H1 (cell line): ENCODE results near the gene VMP1. TPM values are rescaled to one million over a fixed set of nuclear protein-coding genes. Genes with fewer than 3 reads are reported as not detected.

Source experiments
- CTCF ChIA-PET: fragments of 300-600 bp; sonication (Branson Sonifier 250); formaldehyde crosslinking; loops from one replicate; lab custom pipeline; 2021; ENCODE audit not compliant: partially characterized antibody; lab: Charles Lee
- POLR2A ChIA-PET: fragments of 300-600 bp; sonication (Branson Sonifier 250); formaldehyde crosslinking; loops from one replicate; lab custom pipeline; 2021; ENCODE audit warnings: inconsistent platforms; ENCODE audit not compliant: partially characterized antibody; lab: Charles Lee
- DNase-seq, 2 experiments: peaks; one replicate each; pipeline versions ENCODE4 v3.0.0 to v3.0.0-alpha.2; 2010 to 2022; ENCODE audit warnings: low spot score in 2 of 2, low read depth in 1 of 2, mixed read lengths in 1 of 2
- FAIRE-seq: peaks from 2 replicates; lab custom pipeline; 2011; peaks lifted over from hg19 to GRCh38; lab: Jason Lieb, UNC
- H2AFZ ChIP-seq: 2 replicates; pipeline ENCODE4 v1.8.1; 2012; ENCODE audit warnings: low read length, inconsistent platforms
- H2AK5ac ChIP-seq: 2 replicates; pipeline ENCODE4 v1.6.1; 2013; ENCODE audit warnings: low read depth, low read length
- H2BK120ac ChIP-seq: replicated peaks from 2 replicates; pipeline ENCODE3; 2013; ENCODE audit warnings: low read depth, low read length, inconsistent platforms
- H2BK12ac ChIP-seq: 2 replicates; pipeline ENCODE4 v1.6.1; 2013; ENCODE audit warnings: low read depth, low read length
- H2BK15ac ChIP-seq: 2 replicates; pipeline ENCODE4 v1.6.1; 2013; ENCODE audit warnings: low read length
- H2BK20ac ChIP-seq: 2 replicates; pipeline ENCODE4 v1.6.1; 2013; ENCODE audit warnings: low read length
- H2BK5ac ChIP-seq: 2 replicates; pipeline ENCODE4 v1.6.1; 2013; ENCODE audit warnings: low read depth, low read length
- H3K14ac ChIP-seq: 2 replicates; pipeline ENCODE4 v1.6.1; 2013; ENCODE audit warnings: inconsistent platforms; ENCODE audit not compliant: insufficient read length
- H3K18ac ChIP-seq: 2 replicates; pipeline ENCODE4 v1.6.1; 2013; ENCODE audit warnings: low read length; ENCODE audit errors: extremely low read depth
- H3K23ac ChIP-seq: 2 replicates; pipeline ENCODE4 v1.6.1; 2013; ENCODE audit warnings: inconsistent platforms; ENCODE audit not compliant: insufficient read length
- H3K23me2 ChIP-seq: 2 replicates; pipeline ENCODE4 v1.6.1; 2013; ENCODE audit warnings: low read depth, low read length
- H3K27ac ChIP-seq: 2 replicates; pipeline ENCODE4 v1.6.1; 2011; ENCODE audit warnings: low read depth, low read length, inconsistent platforms
- H3K27me3 ChIP-seq, 4 experiments: replicated peaks in 1 of 4; 1 replicate in 1 of 4; 2 replicates in 3 of 4; pipeline versions ENCODE4 v1.6.1 to v1.8.1; 2011 to 2013; ENCODE audit warnings: low read length in 3 of 4, mild to moderate bottlenecking in 3 of 4, inconsistent platforms in 2 of 4, mixed read lengths in 2 of 4, moderate library complexity in 1 of 4; ENCODE audit not compliant: control insufficient read depth in 3 of 4, insufficient read depth in 3 of 4; ENCODE audit errors: extremely low read depth in 1 of 4
- H3K36me3 ChIP-seq, 4 experiments: 2 replicates each; pipeline versions ENCODE4 v1.6.1 to v1.8.1; 2011 to 2013; ENCODE audit warnings: mild to moderate bottlenecking in 4 of 4, low read length in 3 of 4, moderate library complexity in 2 of 4, control low read depth in 1 of 4, inconsistent platforms in 1 of 4; ENCODE audit not compliant: insufficient read depth in 4 of 4, control insufficient read depth in 2 of 4
- H3K4ac ChIP-seq: replicated peaks from 2 replicates; pipeline ENCODE3; 2013; ENCODE audit warnings: low read length, low read depth, mixed read lengths, inconsistent platforms; ENCODE audit not compliant: insufficient read length
- H3K4me1 ChIP-seq, 4 experiments: replicated peaks in 1 of 4; 1 replicate in 1 of 4; 2 replicates in 3 of 4; pipeline versions ENCODE4 v1.6.1 to v1.8.1; 2011 to 2013; ENCODE audit warnings: low read length in 3 of 4, inconsistent platforms in 2 of 4, mixed read lengths in 1 of 4; ENCODE audit not compliant: insufficient read depth in 4 of 4, control insufficient read depth in 3 of 4
- H3K4me2 ChIP-seq, 2 experiments: 2 replicates each; pipeline versions ENCODE4 v1.6.1 to v1.8.1; 2011 to 2013; ENCODE audit warnings: low read depth in 2 of 2, low read length in 2 of 2, control low read depth in 1 of 2, inconsistent platforms in 1 of 2, mild to moderate bottlenecking in 1 of 2; ENCODE audit not compliant: insufficient read depth in 1 of 2
- H3K4me3 ChIP-seq, 4 experiments: fragments of 200-600, 300-600 bp in 1 of 4; sonication (generic), shearing (Covaris generic), sonication (Bioruptor Twin) in 1 of 4; 2 replicates each; pipeline versions ENCODE4 v1.5.1 to v1.8.1; 2011 to 2016; ENCODE audit warnings: low read length in 4 of 4, low read depth in 3 of 4, control low read depth in 2 of 4, inconsistent platforms in 2 of 4, mild to moderate bottlenecking in 2 of 4, mixed read lengths in 1 of 4, moderate library complexity in 1 of 4; ENCODE audit not compliant: insufficient read depth in 2 of 4; ENCODE audit errors: extremely low read depth in 1 of 4
- H3K56ac ChIP-seq: replicated peaks from 2 replicates; pipeline ENCODE3; 2013; ENCODE audit warnings: low read depth, mild to moderate bottlenecking, mixed read lengths, low read length, inconsistent platforms; ENCODE audit not compliant: insufficient read length
- H3K79me1 ChIP-seq: 2 replicates; pipeline ENCODE4 v1.6.1; 2013; ENCODE audit warnings: low read depth, low read length, control low read depth
- H3K79me2 ChIP-seq, 2 experiments: 2 replicates each; pipeline versions ENCODE4 v1.6.1 to v1.8.1; 2012 to 2013; ENCODE audit warnings: low read length in 2 of 2, mild to moderate bottlenecking in 2 of 2, inconsistent platforms in 1 of 2; ENCODE audit not compliant: insufficient read depth in 2 of 2, control insufficient read depth in 1 of 2
- H3K9ac ChIP-seq, 4 experiments: replicated peaks in 1 of 4; 1 replicate in 1 of 4; 2 replicates in 3 of 4; pipeline versions ENCODE4 v1.6.1 to v1.8.1; 2011 to 2013; ENCODE audit warnings: low read depth in 3 of 4, low read length in 3 of 4, control low read depth in 2 of 4, mild to moderate bottlenecking in 2 of 4, moderate library complexity in 2 of 4, inconsistent platforms in 1 of 4; ENCODE audit errors: extremely low read depth in 1 of 4
- H3K9me3 ChIP-seq, 2 experiments: 2 replicates each; pipeline versions ENCODE4 v1.6.1 to v1.8.1; 2012 to 2013; ENCODE audit warnings: mild to moderate bottlenecking in 2 of 2, moderate library complexity in 2 of 2, control low read depth in 1 of 2, inconsistent platforms in 1 of 2, low read depth in 1 of 2, low read length in 1 of 2, mixed read lengths in 1 of 2; ENCODE audit not compliant: insufficient read depth in 2 of 2
- H4K20me1 ChIP-seq, 2 experiments: replicated peaks in 1 of 2; 2 replicates each; pipeline versions ENCODE3 to v1.8.1; 2011 to 2013; ENCODE audit warnings: inconsistent platforms in 2 of 2, low read length in 2 of 2, mild to moderate bottlenecking in 1 of 2; ENCODE audit not compliant: insufficient read depth in 2 of 2, control insufficient read depth in 1 of 2
- H4K5ac ChIP-seq: 2 replicates; pipeline ENCODE4 v1.6.1; 2013; ENCODE audit warnings: low read length, low read depth, mixed read lengths, inconsistent platforms; ENCODE audit not compliant: insufficient read length
- H4K8ac ChIP-seq: 2 replicates; pipeline ENCODE4 v1.8.0; 2013; ENCODE audit warnings: mild to moderate bottlenecking, moderate library complexity, low read length, inconsistent platforms; ENCODE audit not compliant: insufficient read depth; ENCODE audit errors: extremely low read depth
- H4K91ac ChIP-seq: replicated peaks from 2 replicates; pipeline ENCODE3; 2013; ENCODE audit warnings: low read length, mixed read lengths, inconsistent platforms; ENCODE audit not compliant: insufficient read length
- CHD1 ChIP-seq: IDR thresholded peaks from 2 replicates; pipeline ENCODE4 v1.6.1; 2012; ENCODE audit warnings: low read depth, low read length, improper control_type of control experiment
- CREB1 ChIP-seq: IDR thresholded peaks from 2 replicates; pipeline ENCODE4 v1.6.1; 2012; ENCODE audit warnings: inconsistent platforms
- GABPA ChIP-seq: IDR thresholded peaks from 2 replicates; pipeline ENCODE4 v1.6.1; 2011; ENCODE audit warnings: mild to moderate bottlenecking, low read length, moderate library complexity, borderline replicate concordance; ENCODE audit not compliant: insufficient read depth
- HDAC2 ChIP-seq, 2 experiments: fragments of 300-600 bp in 1 of 2; sonication (generic) in 1 of 2; IDR thresholded peaks; 2 replicates each; pipeline ENCODE4 v1.6.1; 2011 to 2012; ENCODE audit warnings: low read depth in 2 of 2, low read length in 2 of 2, mild to moderate bottlenecking in 2 of 2, moderate library complexity in 2 of 2, borderline replicate concordance in 1 of 2, inconsistent platforms in 1 of 2
- JUND ChIP-seq: IDR thresholded peaks from 2 replicates; pipeline ENCODE4 v1.6.1; 2011; ENCODE audit warnings: mild to moderate bottlenecking, improper control_type of control experiment, low read length
- RAD21 ChIP-seq, 2 experiments: IDR thresholded peaks in 1 of 2; conservative IDR thresholded peaks in 1 of 2; 2 replicates each; pipeline ENCODE4 v1.6.1; 2011; ENCODE audit warnings: low read depth in 2 of 2, low read length in 2 of 2, improper control_type of control experiment in 1 of 2, inconsistent platforms in 1 of 2, mild to moderate bottlenecking in 1 of 2, moderate library complexity in 1 of 2
- RXRA ChIP-seq: IDR thresholded peaks from 2 replicates; pipeline ENCODE4 v1.6.1; 2011; ENCODE audit warnings: low read depth, mild to moderate bottlenecking, low read length, moderate library complexity; ENCODE audit not compliant: insufficient read depth
- SIX5 ChIP-seq: IDR thresholded peaks from 2 replicates; pipeline ENCODE4 v1.6.1; 2011; ENCODE audit warnings: mild to moderate bottlenecking, low read depth, low read length
- TEAD4 ChIP-seq: IDR thresholded peaks from 2 replicates; pipeline ENCODE4 v1.6.1; 2012; ENCODE audit warnings: low read depth, low read length, inconsistent platforms, mixed read lengths
- ZNF274 ChIP-seq: IDR thresholded peaks from 2 replicates; pipeline ENCODE4 v1.7.0; 2012; ENCODE audit warnings: low read length, borderline replicate concordance; ENCODE audit errors: extremely low read depth
- WGBS, 2 experiments: shearing (Covaris generic) in 1 of 2; methylation state at CpG; one replicate each; pipeline versions ENCODE4 v1.1.6 to v1.1.7; 2013 to 2015; ENCODE audit warnings: low lambda C conversion rate in 2 of 2, mixed read lengths in 2 of 2, inconsistent platforms in 1 of 2, low coverage in 1 of 2, missing lambda C conversion rate in 1 of 2; ENCODE audit not compliant: insufficient replicate concordance in 2 of 2, insufficient coverage in 1 of 2, insufficient read length in 1 of 2; ENCODE audit errors: extremely low coverage in 1 of 2, missing lambda C conversion rate in 1 of 2; 5-methylcytosine and 5-hydroxymethylcytosine counted together
- polyA plus RNA-seq, 7 experiments: library from polyadenylated mRNA; depleted of rRNA in 3 of 7; stranded (reverse) in 5 of 7; unstranded in 2 of 7; fragments of >200 nt in 5 of 7; fragments of 200-250 nt in 2 of 7; gene quantifications; 1 replicate in 5 of 7; 2 replicates in 1 of 7; 4 replicates in 1 of 7; pipeline versions ENCODE4 v1.2.1 to v1.2.3, GENCODE V29; 2011 to 2013; ENCODE audit warnings: missing spikeins in 2 of 7, mixed read lengths in 2 of 7
- total RNA-seq: library from RNA; stranded (reverse); fragmentation: NEBNext Ultra II Directional; extraction: Animal tissue kit (Norgen Biotek cat#: 25700); gene quantifications from 2 replicates; pipeline ENCODE4 v1.2.1, GENCODE V29; 2021
- TF ChIP-seq, protein P1 (sequence below): IDR thresholded peaks from 2 replicates; pipeline ENCODE4 v1.6.1; 2011; ENCODE audit warnings: low read length, improper control_type of control experiment

Gene VMP1
- total and polyA plus RNA-seq, 2 of the 8 experiments (the other 6 are each of a cell fraction or from before 2014, with no cell fraction given): 45.0 to 92.7 TPM

- Histone ChIP-seq H3K23ac (no peak overlapping the region), H3K23me2 (no peaks in the 10 kb centered on the region), H2BK20ac (no peak overlapping the region), H3K4ac (no peak overlapping the region), H4K8ac (no peak overlapping the region; the same call in 1 of the 2 replicates), H3K79me1 (no peaks in the 10 kb centered on the region), H3K4me3 (no peak overlapping the region), H4K91ac (no peak overlapping the region), H2BK12ac (no peak overlapping the region), H3K14ac (no peak overlapping the region), H4K5ac (no peak overlapping the region), H3K36me3 (peaks cover 31 to 99% (median 83%) of the 10 kb centered on the region in 4 experiments), H2BK5ac (no peak overlapping the region), H2AK5ac (no peak overlapping the region), H3K27ac (no peak overlapping the region), H2BK15ac (no peak overlapping the region), H3K18ac (no peak overlapping the region), H3K56ac (no peak overlapping the region), H3K4me2 (no peak overlapping the region), H3K9me3 (no peaks in the 10 kb centered on the region), H3K4me1 (no peaks in the 10 kb centered on the region), H3K27me3 (no peaks in the 10 kb centered on the region), H3K79me2 (no peaks in the 10 kb centered on the region), H2BK120ac (no peak overlapping the region), H2AFZ (no peak overlapping the region), H4K20me1 (peaks cover 2 to 4% of the 10 kb centered on the region in 2 experiments), H3K9ac (no peak overlapping the region)
- WGBS, 2 experiments: 46% methylated on average over 2 of the region's 2 CpGs; no CpG with 5 or more reads in 1 of the 2 experiments
- ChIA-PET POLR2A (no interaction called here), CTCF (interaction anchor here (0.6 kb wide), 1 partner anchor 259 kb away, joined by 4 read pairs; no protein-coding TSS in a partner anchor)
- no peak for FAIRE-seq
- no peak for DNase-seq
- TF ChIP-seq GABPA (no peak), SIX5 (no peak), CREB1 (no peak), RAD21 (IDR thresholded peaks at IDR 0.05 in 1 of 2, conservative IDR thresholded peaks at IDR 0.05 in 1 of 2; ENCODE audit: low read depth in 2 of 2, low read length in 2 of 2) (no peak), RXRA (no peak), ZNF274 (no peak), HDAC2 (IDR thresholded peaks at IDR 0.05; ENCODE audit: borderline replicate concordance in 1 of 2, low read depth in 2 of 2, low read length in 2 of 2) (no peak), TEAD4 (no peak), JUND (no peak), CHD1 (no peak)
- TF ChIP-seq, protein P1, sequence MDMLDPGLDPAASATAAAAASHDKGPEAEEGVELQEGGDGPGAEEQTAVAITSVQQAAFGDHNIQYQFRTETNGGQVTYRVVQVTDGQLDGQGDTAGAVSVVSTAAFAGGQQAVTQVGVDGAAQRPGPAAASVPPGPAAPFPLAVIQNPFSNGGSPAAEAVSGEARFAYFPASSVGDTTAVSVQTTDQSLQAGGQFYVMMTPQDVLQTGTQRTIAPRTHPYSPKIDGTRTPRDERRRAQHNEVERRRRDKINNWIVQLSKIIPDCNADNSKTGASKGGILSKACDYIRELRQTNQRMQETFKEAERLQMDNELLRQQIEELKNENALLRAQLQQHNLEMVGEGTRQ: no peak
Observed at GRCh38 chr17:59678918-59679317, 28.5 kb upstream of the VMP1 start.
